ENCODE data around the gene CNTNAP2. TPM values are rescaled to one million over a fixed set of nuclear protein-coding genes. Genes with fewer than 3 reads are reported as not detected.

CNTNAP2 gene
- total RNA-seq, 1 experiment from 2014 or later: 0.07 TPM

DNA sequence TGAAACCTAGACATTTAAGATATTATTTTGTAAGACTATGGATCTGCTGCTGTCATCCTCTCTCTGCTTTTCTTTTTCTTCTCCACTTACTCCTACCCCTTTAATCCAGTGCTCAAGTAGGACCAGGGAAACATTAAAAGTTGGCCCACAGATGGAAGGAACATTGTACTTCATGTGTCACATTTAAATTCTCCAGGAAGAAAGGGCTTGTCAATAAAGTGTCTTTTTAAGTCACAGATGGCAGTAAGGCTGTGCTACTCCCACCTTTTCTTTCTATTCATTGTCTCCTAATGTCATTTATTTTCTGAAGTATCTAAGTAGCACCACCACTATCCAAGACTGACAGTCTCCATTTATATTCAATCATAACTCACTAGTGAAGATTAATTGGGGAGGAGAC lies 1736.2 kb downstream of the CNTNAP2 start:
- DNase-seq (ENCODE audit: low spot score): no peak

DNA sequence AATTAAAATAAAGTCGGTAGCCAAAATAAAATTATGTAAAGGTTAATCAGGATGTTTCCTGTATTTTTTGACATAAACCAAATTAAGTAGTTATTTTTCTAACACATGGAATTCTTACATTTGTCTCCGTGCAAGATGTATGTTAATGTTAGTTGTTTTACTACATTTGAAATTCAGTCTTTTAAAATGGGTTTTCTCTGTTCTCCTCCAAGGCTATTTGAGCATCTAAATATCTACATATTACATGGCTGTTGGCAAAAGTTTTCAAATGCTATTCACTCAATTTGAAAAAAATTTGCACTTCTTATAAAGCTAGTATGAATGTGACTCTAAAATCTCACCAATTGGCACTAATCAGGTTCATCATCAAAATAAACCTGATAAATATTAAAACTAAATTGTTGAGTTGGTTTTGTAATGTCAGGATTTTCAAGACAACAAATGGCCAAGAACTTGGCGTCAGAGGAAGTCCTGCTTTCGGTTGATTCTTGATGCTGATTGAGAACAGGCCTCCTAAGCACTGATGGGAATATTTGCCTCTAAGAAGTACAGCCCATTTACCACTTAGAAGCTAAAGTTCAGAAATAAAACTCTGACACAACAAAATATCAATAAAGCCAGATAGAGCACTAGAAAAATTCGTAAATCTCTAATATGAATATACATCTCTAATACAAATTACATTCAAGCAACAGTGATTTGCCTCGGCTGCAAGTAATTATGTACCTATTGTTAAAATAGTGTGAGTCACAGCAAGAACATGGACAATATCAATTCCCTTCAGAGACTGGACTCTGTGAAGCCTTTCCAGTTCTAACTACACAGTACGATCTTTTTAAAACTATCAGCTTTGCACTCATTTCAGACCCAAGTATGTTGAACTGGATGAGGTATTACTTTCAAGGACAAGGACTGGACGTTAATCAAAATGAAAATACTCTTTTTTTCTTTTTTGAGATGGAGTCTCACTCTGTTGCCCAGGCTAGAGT lies 1740.8 kb downstream of the CNTNAP2 start:
- DNase-seq (ENCODE audit: low spot score): no peak

DNA sequence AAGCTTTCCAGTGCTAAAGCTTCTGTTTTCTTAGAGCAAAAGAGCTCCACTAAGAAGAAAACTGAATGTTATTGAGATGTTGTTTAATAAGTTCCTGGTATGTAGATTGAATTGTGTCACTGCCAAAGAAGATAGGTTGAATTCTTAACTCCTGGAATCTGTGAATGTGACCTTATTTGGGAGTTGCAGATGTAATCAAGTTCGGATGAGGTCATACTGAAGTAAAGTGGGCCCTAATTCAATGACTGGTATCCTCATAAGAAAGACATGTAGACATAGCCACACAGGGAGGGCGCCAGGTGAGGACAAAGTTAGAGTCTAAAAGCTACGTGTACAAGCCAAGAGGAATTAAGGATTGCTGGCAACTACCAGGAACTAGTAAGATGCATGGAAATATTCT lies 1741.8 kb downstream of the CNTNAP2 start:
- DNase-seq (ENCODE audit: low spot score): no peak

DNA sequence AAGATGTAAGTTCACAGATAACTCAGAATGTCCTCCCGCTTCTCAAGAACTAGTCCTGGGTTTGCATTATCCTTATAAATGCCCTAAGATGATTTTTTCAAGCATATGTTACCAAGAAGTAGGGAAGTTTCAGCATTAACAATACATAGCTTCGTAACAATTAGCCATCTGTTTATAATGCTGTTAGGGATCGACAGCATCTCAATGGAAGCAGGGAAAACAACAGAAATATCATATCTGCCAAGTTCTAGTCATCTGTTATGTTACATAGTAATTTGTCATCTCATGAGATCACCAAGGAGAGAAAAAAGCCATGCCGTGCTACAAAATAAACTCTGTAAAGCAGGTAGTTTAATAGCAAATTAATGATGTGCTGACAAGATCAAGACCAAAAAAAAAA lies 1742.4 kb downstream of the CNTNAP2 start:
- no peak for DNase-seq (ENCODE audit: low spot score)

DNA sequence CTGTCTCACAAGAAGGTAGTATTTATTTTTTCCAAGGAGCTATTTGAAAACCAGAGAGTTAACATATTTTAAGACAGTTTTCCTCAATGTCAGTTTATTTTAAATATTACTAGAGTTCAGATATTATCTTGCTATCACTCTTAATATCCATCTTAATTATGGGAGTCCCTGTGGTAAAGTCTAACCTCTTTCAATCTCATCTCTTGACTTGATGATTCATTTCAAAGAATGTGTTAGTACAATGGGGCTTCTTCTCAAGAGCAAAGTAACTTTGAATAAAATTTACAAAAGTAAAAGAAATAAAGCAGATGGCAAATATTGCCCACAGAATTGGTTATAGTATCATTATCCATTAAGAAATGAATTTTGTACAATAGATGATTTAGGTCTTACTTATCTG lies 1742.9 kb downstream of the CNTNAP2 start:
- DNase-seq (ENCODE audit: low spot score): no peak

DNA sequence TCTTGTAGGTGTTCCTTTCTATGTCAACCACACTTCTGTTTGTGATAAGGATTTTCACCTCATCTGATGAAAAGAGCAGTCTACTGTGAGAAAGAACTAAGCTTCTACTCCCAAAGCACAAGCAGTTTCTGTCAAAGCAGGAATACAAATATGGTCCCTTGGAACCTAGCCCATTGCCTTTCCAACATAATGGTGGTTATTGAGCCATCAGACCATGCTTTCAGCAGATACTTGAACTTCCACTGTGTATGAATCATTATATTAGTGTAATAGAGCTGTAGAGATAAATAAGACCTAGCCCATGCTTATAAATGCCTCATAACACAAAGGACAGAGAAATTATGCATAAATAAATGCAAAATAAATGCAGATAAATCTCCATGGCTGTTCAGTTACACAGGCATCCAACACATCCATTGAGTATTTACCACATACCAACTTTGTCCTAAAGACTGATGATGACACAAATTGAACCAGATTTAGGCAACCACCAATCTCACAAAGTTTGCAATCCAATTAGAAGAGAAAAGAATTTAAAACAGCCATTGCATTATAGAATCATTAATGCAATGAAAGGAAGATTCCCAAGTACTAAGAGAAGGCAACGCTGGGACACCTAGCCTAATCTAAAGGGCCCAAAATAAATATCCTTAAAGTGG lies 1744.6 kb downstream of the CNTNAP2 start:
- no peak for DNase-seq (ENCODE audit: low spot score)

DNA sequence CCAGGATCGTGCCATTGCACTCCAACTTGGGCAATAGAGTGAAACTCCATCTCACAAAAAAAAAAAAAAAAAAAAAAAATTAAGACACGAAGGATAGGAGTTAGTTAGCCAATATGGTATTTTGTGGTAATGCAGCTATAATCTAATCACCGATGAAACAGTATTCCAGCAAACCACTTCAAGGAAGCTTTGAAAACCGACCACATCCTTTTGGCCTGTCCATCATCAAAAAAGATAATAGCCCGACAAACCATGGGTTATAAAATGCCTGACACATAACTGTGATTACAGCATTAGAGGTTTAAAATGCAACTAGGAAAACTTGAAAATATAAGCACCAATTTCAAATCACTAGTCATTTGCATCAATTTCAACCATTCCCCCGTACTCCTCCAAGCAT lies 1745.3 kb downstream of the CNTNAP2 start:
- DNase-seq (ENCODE audit: low spot score): no peak

DNA sequence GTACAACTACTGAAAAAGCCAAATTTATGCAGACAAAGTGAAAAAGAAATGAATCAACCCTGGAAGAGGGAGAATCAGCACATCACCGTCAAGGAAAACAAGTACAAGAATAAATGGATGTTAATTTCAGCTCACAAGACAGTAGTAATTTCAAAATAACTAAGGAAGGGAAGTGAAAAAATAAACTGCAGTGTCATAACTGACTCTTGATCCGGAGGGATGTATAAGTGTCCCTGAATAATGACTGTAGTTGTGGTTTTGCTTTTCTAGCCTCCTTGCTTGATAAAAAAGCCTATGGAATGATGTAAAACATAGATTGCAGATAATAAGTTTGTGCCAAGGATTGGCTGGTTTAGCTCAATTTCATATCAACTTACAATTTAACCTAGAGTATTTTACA lies 1752.9 kb downstream of the CNTNAP2 start:
- DNase-seq (ENCODE audit: low spot score): no peak

DNA sequence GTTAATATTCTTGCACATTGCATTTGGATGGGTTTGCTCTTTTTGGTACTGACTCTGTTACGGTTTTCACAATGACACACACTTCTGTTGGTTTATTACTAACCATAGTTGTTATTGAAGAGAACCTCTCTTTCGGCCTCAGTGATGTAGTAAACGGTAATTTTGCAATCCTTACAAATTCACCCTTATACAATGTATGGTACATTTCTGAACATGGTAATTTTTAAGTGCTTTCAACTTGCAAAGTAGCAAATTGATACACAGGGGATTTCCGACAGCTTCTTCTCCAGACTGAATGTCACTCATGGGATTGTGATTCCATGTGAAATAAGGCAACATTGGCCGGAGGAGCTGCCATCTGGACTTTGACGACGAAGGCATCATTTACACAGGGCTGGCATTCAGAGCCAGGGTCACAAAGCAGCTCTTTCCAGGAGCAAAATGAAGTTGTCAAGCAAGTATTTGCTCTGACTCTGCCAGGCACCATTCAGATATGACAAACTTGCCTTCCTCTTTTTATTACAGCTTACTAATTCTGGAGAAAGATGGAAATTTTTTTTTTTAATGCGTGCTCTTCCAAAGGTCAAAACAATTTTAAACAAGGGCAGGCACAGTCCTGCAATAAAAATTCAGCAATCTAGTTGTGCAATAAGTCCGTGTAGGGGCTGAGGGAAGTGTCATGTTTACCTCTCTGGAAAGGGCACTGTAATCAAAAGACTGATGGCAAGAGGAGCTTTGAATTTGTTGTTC lies 1762.5 kb downstream of the CNTNAP2 start:
- no peak for DNase-seq (ENCODE audit: low spot score)

DNA sequence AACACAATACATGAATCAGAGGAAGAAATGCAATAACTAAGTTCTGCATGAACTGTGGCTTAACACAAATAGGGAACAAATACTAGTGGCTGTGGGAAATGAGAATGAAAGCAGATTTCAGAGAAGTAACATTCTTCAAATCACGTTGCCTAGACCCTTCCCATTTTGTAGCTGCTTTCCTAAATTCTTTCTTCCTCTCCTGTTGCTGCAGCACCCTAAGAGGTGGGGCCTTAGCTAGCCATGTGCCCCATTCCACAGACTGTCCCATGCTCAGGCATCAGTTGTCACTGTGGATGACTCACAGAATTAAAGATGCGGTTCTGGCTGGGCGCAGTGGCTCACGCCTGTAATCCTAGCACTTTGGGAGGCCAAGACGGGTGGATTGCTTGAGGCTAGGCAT lies 1769.3 kb downstream of the CNTNAP2 start:
- DNase-seq (ENCODE audit: low spot score): no peak

DNA sequence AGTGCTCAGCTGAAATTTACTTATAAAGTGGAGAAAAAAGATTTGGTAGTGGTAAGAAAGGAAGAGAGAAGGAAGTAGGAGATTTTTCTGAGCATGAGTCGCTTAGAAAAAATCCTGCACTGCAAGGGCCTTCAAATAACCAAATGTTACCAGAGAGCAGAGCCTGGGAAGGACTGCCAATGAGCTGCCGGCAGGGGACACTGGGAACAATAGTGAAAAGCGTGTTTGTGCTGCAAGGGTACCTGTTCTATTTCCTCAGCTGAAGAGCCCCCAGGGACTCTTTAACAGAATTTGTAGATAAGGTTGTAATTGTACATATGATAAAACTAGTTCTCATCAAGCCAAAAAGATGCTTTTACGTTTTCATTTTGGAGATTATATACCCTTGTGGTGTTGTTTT lies 1777.7 kb downstream of the CNTNAP2 start:
- peak; percentile 45 for DNase-seq (ENCODE audit: low spot score)

DNA sequence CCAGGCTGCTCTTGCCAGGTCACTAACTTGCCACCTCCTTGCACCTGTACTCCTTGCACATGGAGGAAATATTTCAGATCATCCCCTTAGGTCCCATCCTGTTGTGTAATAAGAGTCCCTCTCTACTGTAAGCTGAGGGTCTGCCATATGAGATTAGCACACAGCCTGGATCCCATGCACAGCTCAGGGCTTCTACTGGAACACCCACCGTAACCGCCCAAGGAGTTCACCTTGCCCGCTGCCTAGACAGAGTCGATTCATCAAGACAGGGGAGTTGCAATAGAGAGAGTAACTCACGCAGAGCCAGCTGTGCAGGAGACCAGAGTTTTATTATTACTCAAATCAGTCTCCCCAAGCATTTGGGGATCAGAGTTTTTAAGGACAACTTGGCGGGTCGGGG lies 1779.5 kb downstream of the CNTNAP2 start:
- DNase-seq (ENCODE audit: low spot score): no peak

DNA sequence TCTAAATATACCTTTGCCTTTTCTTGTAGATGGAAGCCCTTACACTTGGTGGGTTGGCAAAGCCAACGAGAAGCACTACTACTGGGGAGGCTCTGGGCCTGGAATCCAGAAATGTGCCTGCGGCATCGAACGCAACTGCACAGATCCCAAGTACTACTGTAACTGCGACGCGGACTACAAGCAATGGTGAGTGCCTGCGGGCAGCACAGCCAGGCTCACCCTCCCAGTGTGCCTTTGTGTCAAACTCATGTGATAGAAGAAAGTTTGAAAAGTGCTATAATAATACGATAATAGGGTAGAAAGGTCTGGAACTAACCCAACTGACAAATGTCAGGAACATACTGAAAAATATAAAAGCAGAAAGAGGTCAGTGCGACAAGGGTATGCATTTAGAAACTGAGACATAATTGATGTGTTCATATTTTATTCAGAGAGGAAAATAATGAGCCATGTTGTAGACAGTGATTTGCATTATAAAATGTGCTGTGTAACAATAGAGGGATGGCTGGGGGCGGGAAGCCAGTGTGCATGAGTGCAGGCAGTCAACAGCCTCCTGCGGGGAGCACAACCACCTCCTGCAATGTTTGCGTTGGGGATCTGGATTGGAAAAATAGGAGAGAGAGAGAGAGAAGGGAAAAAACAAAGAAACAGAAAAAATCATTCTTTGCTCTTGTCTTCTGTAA lies 1787.1 kb downstream of the CNTNAP2 start:
- no peak for DNase-seq (ENCODE audit: low spot score)

DNA sequence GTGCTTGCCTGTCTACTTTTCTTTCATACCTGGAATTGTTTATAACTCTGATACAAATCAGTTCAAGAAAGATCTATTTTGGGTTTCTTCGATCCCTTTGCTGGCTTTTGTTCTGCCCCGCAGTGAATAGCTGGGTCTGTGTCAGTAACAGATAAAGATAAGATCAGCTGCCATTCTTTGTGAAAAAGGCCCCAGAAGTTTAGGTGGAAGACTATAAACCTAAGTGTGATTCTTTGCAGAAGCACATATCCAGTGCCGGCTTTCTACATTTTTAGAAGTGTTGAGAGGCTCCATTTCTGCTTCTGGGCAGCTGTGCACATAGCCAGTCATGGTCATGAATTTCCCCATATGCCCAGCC lies 1787.6 kb downstream of the CNTNAP2 start:
- DNase-seq (ENCODE audit: low spot score): no peak

DNA sequence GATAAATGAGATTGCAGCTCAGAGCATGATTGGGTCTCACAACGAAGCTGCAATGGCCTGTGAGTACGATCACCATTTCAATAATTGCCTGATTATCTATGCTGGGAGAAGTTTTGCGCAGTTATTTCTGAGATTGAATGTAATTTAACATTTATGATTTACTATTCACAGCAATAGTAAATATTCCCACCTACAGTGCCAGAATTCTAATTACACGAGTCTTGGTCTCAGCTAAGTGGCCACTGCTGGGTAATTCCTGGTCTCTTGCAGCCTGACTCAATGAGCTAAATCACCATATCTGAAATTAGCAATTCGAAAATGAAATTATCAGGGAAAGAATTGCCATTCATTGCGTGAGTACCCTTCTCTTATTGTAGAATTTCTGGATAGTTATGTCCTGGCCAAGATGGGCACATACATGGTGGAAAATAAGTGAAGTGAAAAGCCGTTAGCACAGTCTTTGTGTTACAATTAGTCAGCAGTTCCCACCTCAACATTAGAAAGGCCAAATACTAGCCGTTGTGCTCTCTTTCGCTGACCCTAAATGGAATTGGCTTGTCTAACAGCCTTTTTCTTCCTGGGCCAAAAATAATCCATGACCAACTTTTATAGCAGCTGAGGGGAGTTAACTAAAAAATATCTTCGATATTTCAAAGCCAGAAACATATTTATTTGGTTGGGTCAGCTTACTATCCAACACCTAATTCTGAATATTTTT lies 1793.0 kb downstream of the CNTNAP2 start:
- DNase-seq (ENCODE audit: low spot score): no peak

DNA sequence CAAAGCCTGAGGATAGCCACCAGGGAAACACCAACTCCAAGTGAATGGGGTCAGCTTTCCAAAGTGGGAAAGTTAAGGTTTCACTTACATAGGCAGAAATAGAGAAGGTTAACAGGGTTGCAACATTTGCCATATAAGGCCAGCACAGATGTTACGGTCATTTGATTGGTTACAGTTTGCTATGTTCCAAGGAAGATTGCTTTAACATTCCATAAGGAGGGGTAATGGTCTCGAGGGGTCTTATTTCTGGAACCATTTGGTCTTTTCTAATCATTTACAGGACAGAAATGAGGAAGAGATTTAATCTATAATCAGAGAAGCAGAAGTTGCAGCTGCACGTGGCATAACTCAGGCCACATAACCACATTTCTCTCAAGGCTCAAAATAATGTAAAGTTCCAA lies 1794.6 kb downstream of the CNTNAP2 start:
- DNase-seq (ENCODE audit: low spot score): no peak

DNA sequence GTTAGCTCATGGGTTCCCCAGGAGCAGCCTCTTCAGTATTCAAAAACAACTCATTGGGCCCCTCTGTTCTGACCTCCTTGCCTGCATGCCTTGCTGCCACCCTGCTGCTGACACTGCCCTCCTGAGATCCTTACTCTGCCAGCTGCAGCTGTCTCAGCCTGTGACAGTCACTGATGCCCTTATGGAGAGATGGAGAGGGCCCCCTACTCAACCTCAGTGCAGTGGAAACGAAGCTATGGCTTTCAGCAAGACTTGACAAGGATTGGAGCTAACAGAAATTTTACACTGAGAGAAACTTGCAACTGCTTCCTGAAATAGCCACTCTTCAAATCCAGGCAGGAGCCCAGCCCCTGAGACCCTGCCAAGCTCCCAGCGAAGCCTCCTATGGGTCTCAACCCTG lies 1795.7 kb downstream of the CNTNAP2 start:
- no peak for DNase-seq (ENCODE audit: low spot score)

DNA sequence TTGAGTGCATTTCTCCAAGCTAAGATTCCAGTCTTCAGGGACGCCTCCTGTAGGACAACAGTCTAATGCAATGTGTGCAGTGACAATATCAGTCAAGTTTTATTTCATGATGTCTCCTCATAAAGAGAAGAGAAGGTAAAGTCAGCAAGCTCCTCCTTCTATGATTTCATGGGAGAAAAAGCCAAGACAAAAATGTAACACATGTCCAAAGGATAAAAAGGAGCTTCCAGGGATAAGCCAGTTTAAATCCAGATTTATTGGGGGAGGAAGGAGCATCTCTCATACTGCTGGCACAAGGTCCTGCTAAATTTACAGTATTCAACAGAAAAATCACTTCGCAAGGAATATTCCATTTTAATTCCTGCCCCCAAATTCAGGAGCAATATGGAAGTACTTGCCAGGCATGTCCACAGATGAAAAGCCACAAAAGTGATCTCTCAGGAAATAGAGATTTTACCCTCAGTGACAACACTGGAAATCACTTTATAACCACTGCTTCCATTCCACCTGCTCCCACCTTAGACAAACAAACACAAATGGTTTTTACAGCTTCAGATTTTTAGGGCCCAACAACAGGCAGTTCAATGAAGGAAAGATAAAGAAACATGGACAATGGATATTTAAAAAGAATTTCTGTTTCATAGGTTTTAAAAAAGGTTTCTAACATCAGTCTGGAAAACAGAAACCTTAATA lies 1796.5 kb downstream of the CNTNAP2 start:
- no peak for DNase-seq (ENCODE audit: low spot score)

DNA sequence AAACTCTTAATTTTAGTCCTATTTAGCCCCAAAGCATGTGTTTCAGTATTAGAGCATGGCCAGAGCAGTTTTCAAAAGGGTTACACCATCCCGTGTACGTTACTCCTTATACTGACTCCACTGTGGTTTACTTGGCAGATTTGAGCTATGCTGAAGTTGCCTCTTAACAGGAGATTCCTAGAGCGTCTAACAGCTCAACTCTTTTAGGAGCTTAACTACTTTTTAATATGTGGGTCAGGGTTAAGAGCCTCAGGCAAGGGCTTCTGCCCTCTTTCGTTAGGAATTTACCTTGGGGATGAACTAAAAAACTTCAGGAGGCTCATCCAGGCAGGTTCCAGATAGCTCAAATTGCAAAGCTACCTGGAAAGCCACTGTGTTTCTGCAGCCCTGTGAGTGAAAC lies 1799.2 kb downstream of the CNTNAP2 start:
- no peak for DNase-seq (ENCODE audit: low spot score)

DNA sequence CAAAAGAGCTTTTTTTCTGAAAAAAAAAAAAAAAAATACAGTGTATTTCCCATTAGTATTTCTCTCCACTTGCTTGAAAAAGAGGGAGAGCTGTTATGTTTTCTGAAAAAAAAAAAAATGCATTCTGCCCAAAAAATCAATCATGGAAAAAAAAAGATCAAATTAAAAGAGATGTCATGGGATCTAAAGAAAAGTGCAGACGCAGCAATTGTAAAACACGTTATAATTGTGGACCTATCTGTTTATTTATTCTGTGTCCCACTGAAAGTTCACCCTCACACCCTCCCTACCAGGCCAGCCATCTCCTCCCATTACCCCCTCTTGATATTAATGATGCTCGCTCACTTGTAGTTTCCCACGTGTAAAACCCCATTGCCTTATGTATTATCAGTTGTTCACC lies 1800.0 kb downstream of the CNTNAP2 start:
- DNase-seq (ENCODE audit: low spot score): no peak

DNA sequence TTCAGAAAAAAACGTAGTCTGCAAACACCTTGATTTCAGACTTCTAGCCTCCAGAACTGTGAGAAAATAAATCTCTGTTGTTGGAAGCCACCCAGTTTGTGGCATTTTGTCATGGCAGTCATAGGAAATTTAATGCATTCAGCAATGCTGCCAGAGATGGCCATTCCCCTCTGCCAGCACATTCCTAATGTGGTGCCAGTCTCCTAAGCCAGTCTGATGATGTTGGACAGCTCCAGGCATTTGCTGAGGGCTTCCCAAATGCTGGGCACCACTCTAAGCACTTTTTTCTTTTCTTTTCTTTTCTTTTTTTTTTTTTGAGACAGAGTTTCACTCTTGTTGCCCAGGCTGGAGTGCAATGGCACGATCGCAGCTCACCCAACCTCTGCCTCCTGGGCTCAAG lies 1807.2 kb downstream of the CNTNAP2 start:
- no peak for DNase-seq (ENCODE audit: low spot score)

Measured in A172 (cell line).